Measurements from ENCODE around the gene RCSD1.

RCSD1 gene

GRCh38 chr1:167706363-167706762, 76.3 kb downstream of the RCSD1 start:
- POLR2A ChIA-PET: no interaction called here
- no peak for TF ChIP-seq CTCF (IDR thresholded peaks at IDR 0.05; ENCODE audit: control extremely low read depth, extremely low read depth, low read depth, missing control alignments)
- CTCF ChIA-PET: interaction anchor here (2.3 to 6.3 kb wide), 2 partner anchors 20 to 38 kb away, joined by 5 to 47 read pairs; no protein-coding TSS in a partner anchor
- no peak for DNase-seq (ENCODE audit: extremely low spot score)

GRCh38 chr1:167706931-167707877, 77.2 kb downstream of the RCSD1 start:
- POLR2A ChIA-PET: interaction anchor here (0.6 kb wide), 1 partner anchor 392 kb away, joined by 3 read pairs; no protein-coding TSS in a partner anchor
- no peak for DNase-seq (ENCODE audit: extremely low spot score)
- CTCF ChIA-PET: interaction anchor here (1.2 to 3.5 kb wide), 3 partner anchors 9 to 20 kb away, joined by 3 to 21 read pairs (median 12); no protein-coding TSS in a partner anchor
- TF ChIP-seq CTCF (IDR thresholded peaks at IDR 0.05; ENCODE audit: control extremely low read depth, extremely low read depth, low read depth, missing control alignments): no peak

DNA sequence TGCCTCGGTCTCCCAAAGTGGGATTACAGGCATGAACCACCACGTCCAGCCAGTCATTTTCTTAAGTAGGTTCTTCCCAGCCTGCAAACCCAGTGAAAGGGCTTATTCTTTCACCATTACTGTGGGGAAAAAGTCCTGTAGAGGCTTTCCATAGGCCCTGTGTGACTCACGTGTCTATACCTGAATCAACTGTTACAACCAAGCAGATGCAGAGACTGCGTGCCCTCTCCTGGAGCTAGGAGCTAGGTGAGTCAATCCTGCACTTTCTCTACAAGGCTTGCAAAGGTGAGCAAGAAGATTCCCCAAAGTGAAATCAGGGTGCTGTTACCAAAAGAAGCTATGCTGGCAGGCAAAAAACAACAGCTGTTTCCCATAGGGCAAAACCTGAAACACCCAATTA, 77.9 kb downstream of the RCSD1 start:
- no peak for DNase-seq (ENCODE audit: extremely low spot score)
- ChIA-PET CTCF (interaction anchor here (1.0 to 3.5 kb wide), 5 partner anchors 10 to 152 kb away, joined by 3 to 21 read pairs (median 3); no protein-coding TSS in a partner anchor), POLR2A (no interaction called here)
- TF ChIP-seq CTCF (IDR thresholded peaks at IDR 0.05; ENCODE audit: control extremely low read depth, extremely low read depth, low read depth, missing control alignments): no peak

DNA sequence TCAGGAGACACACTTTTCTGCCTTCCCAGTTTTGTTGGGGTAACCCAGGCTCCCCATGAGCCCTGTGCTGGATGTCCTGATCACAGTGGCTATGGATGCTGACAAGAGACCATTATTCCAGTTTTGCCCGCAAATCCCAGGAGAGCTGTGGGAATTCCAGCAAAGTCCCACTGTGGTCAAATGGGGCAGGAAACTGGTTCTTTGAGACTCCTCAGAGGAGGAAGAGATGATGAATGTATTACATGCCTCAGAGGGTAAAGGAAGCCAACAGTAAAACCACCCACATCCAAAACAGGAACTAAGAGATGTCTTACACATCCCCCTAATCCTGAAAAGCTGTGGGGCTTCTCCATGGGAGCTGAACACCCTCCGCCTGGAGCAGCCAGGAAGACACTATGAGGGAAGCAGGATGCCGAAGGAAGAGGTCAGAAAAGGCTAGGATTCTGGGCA, 78.9 kb downstream of the RCSD1 start:
- CTCF ChIA-PET: interaction anchor here (1.0 to 3.5 kb wide), 4 partner anchors 11 to 153 kb away, joined by 3 to 21 read pairs (median 8); no protein-coding TSS in a partner anchor
- POLR2A ChIA-PET: no interaction called here
- no peak for TF ChIP-seq CTCF (IDR thresholded peaks at IDR 0.05; ENCODE audit: control extremely low read depth, extremely low read depth, low read depth, missing control alignments)
- no peak for DNase-seq (ENCODE audit: extremely low spot score)

DNA sequence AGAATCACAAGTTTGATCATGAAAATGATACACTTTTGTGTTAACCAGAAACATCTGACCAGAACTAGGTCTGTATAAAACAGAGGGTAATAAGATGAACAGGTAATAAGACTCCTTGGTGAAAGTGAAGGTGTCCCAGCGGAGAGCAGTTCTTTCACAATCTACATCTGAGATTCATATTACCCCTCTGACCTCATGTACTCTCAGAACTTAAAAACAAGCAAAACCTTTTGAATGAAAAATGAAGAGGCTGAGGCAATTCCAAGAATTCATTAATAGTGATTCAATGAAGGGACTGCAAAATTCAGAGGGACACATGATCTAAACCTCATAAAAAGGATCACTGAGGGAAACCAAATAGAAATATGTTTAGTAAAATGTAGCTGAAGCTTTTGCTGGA, 80.8 kb downstream of the RCSD1 start:
- ChIA-PET CTCF (interaction anchor here (6.5 kb wide), 1 partner anchor 23 kb away, joined by 30 read pairs; no protein-coding TSS in a partner anchor), POLR2A (no interaction called here)
- DNase-seq (ENCODE audit: extremely low spot score): no peak
- TF ChIP-seq CTCF (IDR thresholded peaks at IDR 0.05; ENCODE audit: control extremely low read depth, extremely low read depth, low read depth, missing control alignments): no peak

DNA sequence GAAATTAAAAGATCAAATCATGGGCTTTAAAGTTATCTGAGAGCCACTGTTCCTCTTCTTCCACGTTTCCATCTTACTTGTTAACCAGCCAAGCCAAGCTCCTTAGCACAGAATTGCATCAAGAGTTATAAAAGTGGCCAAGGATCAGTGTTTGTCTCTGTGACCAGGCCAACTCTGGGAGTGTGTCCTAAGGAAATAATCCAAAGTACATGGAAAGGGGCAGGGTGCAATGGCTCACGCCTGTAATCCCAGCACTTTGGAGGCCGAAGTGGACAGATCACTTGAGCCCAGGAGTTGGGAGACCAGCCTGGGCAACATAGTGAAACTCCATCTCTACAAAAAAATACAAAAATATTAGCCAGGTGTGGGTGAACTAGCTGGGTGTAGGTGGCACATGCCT, 81.8 kb downstream of the RCSD1 start:
- POLR2A ChIA-PET: no interaction called here
- CTCF ChIA-PET: interaction anchor here (1.4 to 6.5 kb wide), 2 partner anchors 24 to 39 kb away, joined by 3 to 30 read pairs; no protein-coding TSS in a partner anchor

More for the DNA sequence above, 81.8 kb downstream of the RCSD1 start:
- no peak for TF ChIP-seq CTCF (IDR thresholded peaks at IDR 0.05; ENCODE audit: control extremely low read depth, extremely low read depth, low read depth, missing control alignments)
- no peak for DNase-seq (ENCODE audit: extremely low spot score)

Measured in GM10248 (cell line).